Activated CD4-positive, alpha-beta T cell treated with anti-CD3 and anti-CD28 coated beads for 36 hours (primary cell): ENCODE measurements around the gene RHOT2. TPM values are rescaled to one million over a fixed set of nuclear protein-coding genes. Genes with fewer than 3 reads are reported as not detected.
"Not testable (repeated sequence)": the region's sequence is repeated elsewhere in the genome, so short reads cannot be mapped to it uniquely, and the experiment has no call there.

Experiments
- ATAC-seq: fragments of 200-7000 bp; cut with Tn5 transposase; one replicate; pipeline ENCODE4 v1.10.0; 2021; ENCODE audit warnings: mild to moderate bottlenecking, moderate library complexity
- CTCF ChIA-PET: fragments of 350-600 bp; sonication (Branson Sonifier 250); formaldehyde crosslinking; loops from one replicate; lab custom pipeline; 2021; ENCODE audit warnings: antibody characterized with exemption; lab: Charles Lee
- POLR2A ChIA-PET: fragments of 350-600 bp; sonication (Branson Sonifier 250); formaldehyde crosslinking; loops from one replicate; lab custom pipeline; 2021; ENCODE audit warnings: antibody characterized with exemption, inconsistent platforms; lab: Charles Lee
- DNase-seq: peaks from one replicate; pipeline ENCODE4 v3.0.0-alpha.2; 2020
- H3K27ac Mint-ChIP-seq: one replicate; pipeline ENCODE4 v1.8.0; 2021; ENCODE audit warnings: mixed read lengths
- H3K27me3 Mint-ChIP-seq: one replicate; pipeline ENCODE4 v1.8.0; 2021; ENCODE audit warnings: mixed read lengths
- H3K36me3 Mint-ChIP-seq: one replicate; pipeline ENCODE4 v1.8.0; 2021; ENCODE audit warnings: low read depth, mixed read lengths
- H3K4me1 Mint-ChIP-seq: one replicate; pipeline ENCODE4 v1.8.0; 2021; ENCODE audit warnings: mixed read lengths
- H3K4me3 Mint-ChIP-seq: one replicate; pipeline ENCODE4 v1.8.0; 2021; ENCODE audit warnings: mild to moderate bottlenecking, moderate library complexity, mixed read lengths
- H3K9me3 Mint-ChIP-seq: one replicate; pipeline ENCODE4 v1.8.0; 2021; ENCODE audit warnings: low read depth, mixed read lengths
- intact Hi-C, 2 experiments: fragments of 100-400 bp; cut with DNase I in 1 of 2; cut with micrococcal nuclease in 1 of 2; formaldehyde crosslinking; loops; one replicate each; pipeline versions ENCODE4 v1.14.2 to v1.15.1; 2022 to 2024; cut with DNase I, micrococcal nuclease
- total RNA-seq, 2 experiments: library from RNA; stranded (reverse); gene quantifications; one replicate each; pipeline ENCODE4 v1.2.3, GENCODE V29; 2021

The RHOT2 gene
- total RNA-seq, 2 experiments from 2014 or later = 123 to 130 TPM

- Mint-ChIP-seq H3K36me3 (peaks cover 31% of the 10 kb centered on the region), H3K9me3 (no peaks in the 10 kb centered on the region), H3K4me1 (peaks cover 46% of the 10 kb centered on the region), H3K27me3 (no peaks in the 10 kb centered on the region), H3K4me3 (no peak overlapping the region), H3K27ac (no peak overlapping the region)
- ChIA-PET CTCF (interaction anchor here (0.5 kb wide), 1 partner anchor 1529 kb away, joined by 4 read pairs; the partner anchor contains the start of gene PGP), POLR2A (no interaction called here)
- peak; percentile 47 for DNase-seq
- no peak for ATAC-seq
- intact Hi-C loops = loop anchor here in 1 of 2 experiments (2.0 kb wide), 1 partner anchor 17 kb away; the partner anchor contains the start of gene RHOT2
These were observed 18.0 kb downstream of the RHOT2 start for GRCh38 chr16:685967-686366.

DNA sequence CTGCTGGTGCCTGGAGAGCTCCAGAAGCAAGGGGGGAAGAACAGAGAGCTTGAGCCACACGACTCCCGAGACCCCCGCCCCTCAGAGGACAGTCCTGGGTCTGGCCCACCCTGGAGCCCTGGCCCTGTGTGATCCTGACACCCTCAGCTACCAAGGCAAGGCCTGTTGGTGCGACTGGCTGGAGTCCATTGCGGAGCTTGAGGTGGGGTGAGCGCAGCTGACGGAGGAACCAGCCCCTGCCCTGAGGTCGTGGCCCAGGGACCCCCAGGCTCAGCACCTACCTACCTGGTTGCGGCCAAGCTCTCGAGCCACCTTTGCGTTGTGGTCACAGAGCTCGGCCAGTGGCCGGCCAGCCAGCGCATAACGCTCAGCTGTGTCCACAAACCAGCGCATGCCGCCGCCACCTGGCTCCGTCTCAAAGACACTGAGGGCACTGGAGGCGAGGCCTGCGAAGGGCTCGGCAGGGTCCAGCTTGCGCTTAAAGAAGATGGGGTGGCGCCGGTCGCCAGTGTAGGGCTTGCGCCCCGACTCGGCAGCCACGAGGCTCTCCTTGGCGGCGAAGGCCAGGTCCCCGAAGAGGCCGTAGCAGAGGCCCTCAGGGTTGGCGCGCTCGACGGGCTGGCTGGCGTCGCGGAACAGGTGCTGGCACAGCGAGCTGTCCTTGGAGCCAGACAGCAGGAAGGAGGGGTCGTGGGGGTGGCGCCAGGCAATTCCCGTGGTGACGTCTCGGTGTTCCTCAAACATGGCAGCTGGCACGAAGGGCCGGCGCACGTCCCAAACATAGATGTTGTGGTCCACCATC lies 18.7 kb downstream of the RHOT2 start:
- DNase-seq = no peak
- ATAC-seq = no peak
- H3K4me1 Mint-ChIP-seq = peaks cover 39% of the 10 kb centered on the region
- no peak overlapping the region for H3K27ac Mint-ChIP-seq
- POLR2A ChIA-PET = no interaction called here
- no peaks in the 10 kb centered on the region for H3K27me3 Mint-ChIP-seq
- CTCF ChIA-PET = no interaction called here
- no peak overlapping the region for H3K4me3 Mint-ChIP-seq
- intact Hi-C loops = no loop called here
- H3K9me3 Mint-ChIP-seq = no peaks in the 10 kb centered on the region
- peaks cover 26% of the 10 kb centered on the region for H3K36me3 Mint-ChIP-seq

DNA sequence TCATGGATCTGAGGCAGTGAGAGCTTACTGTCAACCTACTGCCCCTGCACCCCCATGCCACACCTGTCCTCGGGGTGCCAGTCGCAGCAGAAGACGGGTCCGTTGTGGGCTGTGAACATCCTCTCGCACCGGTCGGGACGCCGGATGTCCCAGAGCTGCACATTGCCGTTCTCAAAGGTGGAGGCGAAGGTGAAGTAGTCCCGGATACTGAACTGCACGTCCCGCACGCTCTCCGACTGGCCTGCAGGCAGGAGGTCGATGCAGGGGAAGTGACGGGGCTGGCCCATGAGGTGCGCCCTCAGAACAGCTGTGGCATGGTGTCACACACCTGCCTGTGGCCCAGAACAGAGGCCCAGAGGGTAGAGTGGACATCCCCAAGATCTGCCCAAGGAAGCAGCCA lies 19.6 kb downstream of the RHOT2 start:
- Mint-ChIP-seq H3K4me1 (peaks cover 31% of the 10 kb centered on the region), H3K27ac (no peak overlapping the region), H3K9me3 (no peaks in the 10 kb centered on the region), H3K4me3 (no peak overlapping the region), H3K36me3 (peaks cover 19% of the 10 kb centered on the region), H3K27me3 (no peaks in the 10 kb centered on the region)
- intact Hi-C loops = no loop called here
- CTCF ChIA-PET = interaction anchor here (0.6 kb wide), 1 partner anchor 17 kb away, joined by 3 read pairs; no protein-coding TSS in a partner anchor
- POLR2A ChIA-PET = no interaction called here
- no peak for ATAC-seq
- no peak for DNase-seq

GRCh38 chr16:689175-689897 lies 21.4 kb downstream of the RHOT2 start:
- H3K27ac Mint-ChIP-seq = peak overlapping the region; percentile 80
- no peaks in the 10 kb centered on the region for H3K9me3 Mint-ChIP-seq
- H3K36me3 Mint-ChIP-seq = peaks cover 10% of the 10 kb centered on the region
- POLR2A ChIA-PET = no interaction called here
- intact Hi-C loops = no loop called here
- CTCF ChIA-PET = interaction anchor here (0.7 to 1.7 kb wide), 3 partner anchors 23 to 61 kb away, joined by 3 to 4 read pairs (median 3); no protein-coding TSS in a partner anchor
- no peak for DNase-seq
- ATAC-seq = no peak
- H3K4me3 Mint-ChIP-seq = peak overlapping the region; percentile 85
- H3K4me1 Mint-ChIP-seq = peaks cover 21% of the 10 kb centered on the region
- H3K27me3 Mint-ChIP-seq = no peaks in the 10 kb centered on the region

- CTCF ChIA-PET, DNase-seq, H3K9me3 Mint-ChIP-seq, POLR2A ChIA-PET, H3K36me3 Mint-ChIP-seq, H3K27me3 Mint-ChIP-seq, ATAC-seq, intact Hi-C loops: not testable (repeated sequence)
- peak overlapping the region; percentile 58 for H3K27ac Mint-ChIP-seq
- peak overlapping the region; percentile 85 for H3K4me3 Mint-ChIP-seq
- peaks cover 25% of the 10 kb centered on the region for H3K4me1 Mint-ChIP-seq
These were observed 23.3 kb downstream of the RHOT2 start for GRCh38 chr16:691242-691641.

DNA sequence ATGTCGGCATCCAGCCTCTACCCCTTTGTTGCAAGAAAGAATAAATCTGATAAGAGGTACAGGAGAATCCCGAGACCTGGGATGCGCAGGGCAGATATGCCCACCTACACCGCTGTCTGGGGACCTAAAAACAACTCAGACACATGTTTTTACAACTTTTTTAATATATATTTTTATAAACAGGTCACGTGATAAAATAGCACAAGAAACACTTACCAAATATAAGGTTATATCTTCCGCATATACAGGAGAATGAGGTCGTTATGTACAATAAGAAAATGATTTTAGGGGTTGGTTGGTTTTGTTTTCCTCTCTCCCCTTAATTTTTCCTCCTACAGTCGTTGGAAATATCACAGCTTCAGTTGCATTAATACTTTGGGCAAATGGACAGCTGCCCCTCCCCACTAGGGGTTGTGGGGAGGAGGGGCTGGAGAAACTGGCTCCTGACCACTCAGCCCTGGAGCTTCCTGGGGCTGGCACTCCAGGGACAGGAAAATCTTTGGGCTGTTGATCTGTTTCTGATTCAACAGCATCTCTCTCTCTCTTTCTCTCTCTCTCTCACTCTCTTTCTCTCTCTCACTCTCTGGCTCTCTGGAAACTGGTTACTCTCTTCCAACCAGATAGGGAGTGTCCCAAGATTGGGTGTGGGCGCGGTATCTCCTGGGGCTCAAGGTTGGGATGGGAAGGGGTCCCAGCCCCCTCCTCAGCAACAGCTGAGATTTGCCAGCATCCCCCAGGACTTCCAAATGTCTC lies 24.6 kb downstream of the RHOT2 start:
- H3K27me3 Mint-ChIP-seq = no peaks in the 10 kb centered on the region
- intact Hi-C loops = no loop called here
- no peak overlapping the region for H3K4me3 Mint-ChIP-seq
- ChIA-PET CTCF (no interaction called here), POLR2A (interaction anchor here (0.8 kb wide), 1 partner anchor 358 kb away, joined by 3 read pairs; no protein-coding TSS in a partner anchor)
- H3K9me3 Mint-ChIP-seq = no peaks in the 10 kb centered on the region
- no peak for DNase-seq
- no peak for ATAC-seq
- peaks cover 27% of the 10 kb centered on the region for H3K4me1 Mint-ChIP-seq
- H3K27ac Mint-ChIP-seq = no peak overlapping the region
- H3K36me3 Mint-ChIP-seq = no peaks in the 10 kb centered on the region

- intact Hi-C loops = no loop called here
- no peaks in the 10 kb centered on the region for H3K9me3 Mint-ChIP-seq
- no peak overlapping the region for H3K4me3 Mint-ChIP-seq
- H3K4me1 Mint-ChIP-seq = peaks cover 27% of the 10 kb centered on the region
- no peak overlapping the region for H3K27ac Mint-ChIP-seq
- ATAC-seq (no peak), DNase-seq (no peak)
- H3K36me3 Mint-ChIP-seq = no peaks in the 10 kb centered on the region
- H3K27me3 Mint-ChIP-seq = no peaks in the 10 kb centered on the region
- ChIA-PET CTCF (no interaction called here), POLR2A (no interaction called here)
These were observed 25.4 kb downstream of the RHOT2 start for GRCh38 chr16:693364-693763.

- ChIA-PET POLR2A (no interaction called here), CTCF (interaction anchor here (0.6 kb wide), 1 partner anchor 324 kb away, joined by 3 read pairs; no protein-coding TSS in a partner anchor)
- H3K27me3 Mint-ChIP-seq = no peaks in the 10 kb centered on the region
- no peak overlapping the region for H3K4me3 Mint-ChIP-seq
- H3K36me3 Mint-ChIP-seq = no peaks in the 10 kb centered on the region
- intact Hi-C loops = loop anchor here in 1 of 2 experiments (2.0 kb wide), 1 partner anchor 27 kb away; the partner anchor contains the start of gene ANTKMT
- DNase-seq (peak; percentile 48), ATAC-seq (no peak)
- H3K9me3 Mint-ChIP-seq = no peaks in the 10 kb centered on the region
- H3K27ac Mint-ChIP-seq = no peak overlapping the region
- H3K4me1 Mint-ChIP-seq = peaks cover 23% of the 10 kb centered on the region
These were observed 25.8 kb downstream of the RHOT2 start for GRCh38 chr16:693766-694165.

DNA sequence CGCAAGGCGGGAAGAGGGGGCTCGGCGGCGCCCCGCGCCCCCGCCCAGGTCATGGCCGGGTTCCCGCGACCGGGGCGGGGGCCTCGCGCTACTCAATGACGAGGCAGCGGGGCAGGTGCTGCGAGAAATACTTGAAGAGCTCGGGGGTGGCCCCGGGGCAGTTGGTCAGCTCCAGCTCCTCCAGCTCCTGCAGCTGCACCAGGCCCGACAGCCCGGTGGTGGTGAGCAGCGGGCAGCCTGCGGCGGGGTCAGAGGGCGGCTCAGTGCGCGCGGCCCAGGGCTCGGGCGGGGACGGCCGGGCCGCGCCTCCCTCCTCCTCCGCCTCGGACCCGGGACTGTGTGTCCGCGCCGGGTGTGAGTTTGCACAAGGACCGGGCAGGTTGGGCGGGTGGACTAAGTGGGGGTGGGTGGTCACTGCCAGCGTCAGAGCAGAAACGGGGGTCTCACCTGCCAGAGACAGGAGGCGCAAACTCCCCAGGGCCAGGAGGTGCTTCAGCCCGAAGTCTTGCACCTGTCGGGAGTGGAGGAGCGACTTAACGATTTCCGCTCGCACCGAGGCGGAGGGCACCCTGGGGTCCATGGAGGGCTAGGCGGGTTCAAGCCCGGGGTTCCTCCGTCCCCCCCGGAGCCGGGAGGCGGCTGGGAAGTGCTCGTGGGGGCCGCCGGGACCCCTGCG lies 26.4 kb downstream of the RHOT2 start:
- CTCF ChIA-PET = interaction anchor here (0.6 to 2.1 kb wide), 3 partner anchors 16 to 325 kb away, joined by 3 to 6 read pairs (median 3); no protein-coding TSS in a partner anchor
- DNase-seq (no peak), ATAC-seq (no peak)
- POLR2A ChIA-PET = no interaction called here
- intact Hi-C loops = loop anchor here in 1 of 2 experiments (2.0 kb wide), 1 partner anchor 26 kb away; the partner anchor contains the start of gene ANTKMT
- H3K4me3 Mint-ChIP-seq = peak overlapping the region; percentile 77
- H3K27ac Mint-ChIP-seq = no peak overlapping the region
- H3K4me1 Mint-ChIP-seq = peaks cover 18% of the 10 kb centered on the region
- no peaks in the 10 kb centered on the region for H3K9me3 Mint-ChIP-seq
- no peaks in the 10 kb centered on the region for H3K36me3 Mint-ChIP-seq
- no peaks in the 10 kb centered on the region for H3K27me3 Mint-ChIP-seq

GRCh38 chr16:694863-695354 lies 27.0 kb downstream of the RHOT2 start:
- Mint-ChIP-seq H3K36me3 (no peaks in the 10 kb centered on the region), H3K4me1 (peaks cover 15% of the 10 kb centered on the region), H3K27ac (no peak overlapping the region), H3K9me3 (no peaks in the 10 kb centered on the region), H3K4me3 (peak overlapping the region; percentile 77), H3K27me3 (no peaks in the 10 kb centered on the region)
- POLR2A ChIA-PET = interaction anchor here (0.9 kb wide), 1 partner anchor 13 kb away, joined by 3 read pairs; no protein-coding TSS in a partner anchor
- no peak for ATAC-seq
- intact Hi-C loops = loop anchor here in 1 of 2 experiments (1.0 to 5.0 kb wide), 6 partner anchors 20 to 457 kb away; partner anchors contain the start of genes ANTKMT, CACNA1H, CHTF18 and METRN
- no peak for DNase-seq
- CTCF ChIA-PET = interaction anchor here (1.0 to 2.1 kb wide), 3 partner anchors 15 to 270 kb away, joined by 3 to 11 read pairs (median 6); no protein-coding TSS in a partner anchor
